ENCODE results near the gene UQCRHL. TPM values are rescaled to one million over a fixed set of nuclear protein-coding genes. Genes with fewer than 3 reads are reported as not detected.
A peak's percentile ranks its signal among the peaks of the same experiment; 100 is the strongest.

UQCRHL gene
- total RNA-seq, 1 donor from 2014 or later: 1.5 TPM

- no peaks in the 10 kb centered on the region for H3K27me3 Mint-ChIP-seq (ENCODE audit: low read depth)
- H3K27ac Mint-ChIP-seq (ENCODE audit: unreplicated experiment): no peak overlapping the region
- DNase-seq (ENCODE audit: low spot score): no peak
- peaks cover 12% of the 10 kb centered on the region for H3K4me1 Mint-ChIP-seq (ENCODE audit: low read depth)
- H3K4me3 Mint-ChIP-seq (ENCODE audit: unreplicated experiment): no peak overlapping the region
- no peak for TF ChIP-seq CTCF (IDR thresholded peaks at IDR 0.05)
- H3K36me3 Mint-ChIP-seq (ENCODE audit: low read depth): peaks cover 2% of the 10 kb centered on the region
- no peaks in the 10 kb centered on the region for H3K9me3 Mint-ChIP-seq (ENCODE audit: low read depth)
These were observed 328 bp downstream of the UQCRHL start for GRCh38 chr1:15807121-15807520.

- Mint-ChIP-seq H3K4me1 (ENCODE audit: low read depth) (peaks cover 41% of the 10 kb centered on the region), H3K4me3 (ENCODE audit: unreplicated experiment) (no peak overlapping the region), H3K27me3 (ENCODE audit: low read depth) (no peaks in the 10 kb centered on the region), H3K36me3 (ENCODE audit: low read depth) (peaks cover 2% of the 10 kb centered on the region), H3K27ac (ENCODE audit: unreplicated experiment) (no peak overlapping the region), H3K9me3 (ENCODE audit: low read depth) (no peaks in the 10 kb centered on the region)
- TF ChIP-seq CTCF (IDR thresholded peaks at IDR 0.05): no peak
- DNase-seq (ENCODE audit: low spot score): no peak
These were observed 3.4 kb downstream of the UQCRHL start for GRCh38 chr1:15804060-15804459.

GRCh38 chr1:15803380-15803779 lies 4.1 kb downstream of the UQCRHL start:
- no peaks in the 10 kb centered on the region for H3K27me3 Mint-ChIP-seq (ENCODE audit: low read depth)
- peaks cover 47% of the 10 kb centered on the region for H3K4me1 Mint-ChIP-seq (ENCODE audit: low read depth)
- no peak overlapping the region for H3K4me3 Mint-ChIP-seq (ENCODE audit: unreplicated experiment)
- no peaks in the 10 kb centered on the region for H3K9me3 Mint-ChIP-seq (ENCODE audit: low read depth)
- H3K27ac Mint-ChIP-seq (ENCODE audit: unreplicated experiment): no peak overlapping the region
- H3K36me3 Mint-ChIP-seq (ENCODE audit: low read depth): peaks cover 2% of the 10 kb centered on the region
- DNase-seq (ENCODE audit: low spot score): no peak
- peak; percentile 78 for TF ChIP-seq CTCF (IDR thresholded peaks at IDR 0.05)

GRCh38 chr1:15802234-15802965 lies 5.0 kb downstream of the UQCRHL start:
- no peak for DNase-seq (ENCODE audit: low spot score)
- H3K4me3 Mint-ChIP-seq (ENCODE audit: unreplicated experiment): no peak overlapping the region

More at GRCh38 chr1:15802234-15802965, 5.0 kb downstream of the UQCRHL start:
- peak overlapping the region; percentile 63 for H3K27ac Mint-ChIP-seq (ENCODE audit: unreplicated experiment)
- no peaks in the 10 kb centered on the region for H3K36me3 Mint-ChIP-seq (ENCODE audit: low read depth)
- H3K4me1 Mint-ChIP-seq (ENCODE audit: low read depth): peaks cover 53% of the 10 kb centered on the region
- H3K9me3 Mint-ChIP-seq (ENCODE audit: low read depth): no peaks in the 10 kb centered on the region
- H3K27me3 Mint-ChIP-seq (ENCODE audit: low read depth): no peaks in the 10 kb centered on the region
- no peak for TF ChIP-seq CTCF (IDR thresholded peaks at IDR 0.05)
